Caco-2 (cell line): ENCODE measurements around the gene OR5H15. TPM values are rescaled to one million over a fixed set of nuclear protein-coding genes. Genes with fewer than 3 reads are reported as not detected.
"Not testable (repeated sequence)": the region's sequence is repeated elsewhere in the genome, so short reads cannot be mapped to it uniquely, and the experiment has no call there.

Source experiments
- BruUV-seq: library from RNA; stranded (reverse); fragments of 400-500 nt; replicated peaks from 2 replicates; lab custom pipeline; 2021; lab: Mats Ljungman, UMichigan
- CTCF ChIA-PET: fragments of 300-600 bp; sonication (Branson Sonifier 250); formaldehyde crosslinking; loops from one replicate; lab custom pipeline; 2022; ENCODE audit warnings: antibody characterized with exemption; lab: Charles Lee
- POLR2A ChIA-PET: fragments of 300-600 bp; sonication (Branson Sonifier 250); formaldehyde crosslinking; loops from one replicate; lab custom pipeline; 2022; ENCODE audit warnings: antibody characterized with exemption; lab: Charles Lee
- DNase-seq, 2 experiments: peaks; one replicate each; pipeline versions ENCODE4 v3.0.0 to v3.0.0-alpha.2; 2020 to 2022
- H3K27me3 ChIP-seq: replicated peaks from 2 replicates; pipeline ENCODE4 v1.6.0; 2011; ENCODE audit warnings: low read length; ENCODE audit not compliant: control insufficient read depth, insufficient read depth
- H3K36me3 ChIP-seq: 2 replicates; pipeline ENCODE4 v1.5.1; 2011; ENCODE audit warnings: low read length; ENCODE audit not compliant: control insufficient read depth, insufficient read depth
- H3K4me1 ChIP-seq: fragments of 250-450 bp; sonication (Bioruptor Pico); 2 replicates; pipeline ENCODE4 v1.5.1; 2020; ENCODE audit warnings: mild to moderate bottlenecking
- H3K4me3 ChIP-seq: 2 replicates; pipeline ENCODE4 v1.5.1; 2011; ENCODE audit warnings: low read depth, mild to moderate bottlenecking, control low read depth, low read length
- H3K9me3 ChIP-seq: fragments of 250-450 bp; sonication (Bioruptor Pico); 2 replicates; pipeline ENCODE4 v1.5.1; 2020; ENCODE audit warnings: mild to moderate bottlenecking, moderate library complexity
- H3K27ac Mint-ChIP-seq: one replicate; pipeline ENCODE4 v1.8.0; 2022; ENCODE audit warnings: mixed read lengths; ENCODE audit not compliant: unreplicated experiment
- H3K27me3 Mint-ChIP-seq: one replicate; pipeline ENCODE4 v1.8.0; 2022; ENCODE audit warnings: mixed read lengths; ENCODE audit not compliant: insufficient read depth, unreplicated experiment
- H3K36me3 Mint-ChIP-seq: one replicate; pipeline ENCODE4 v1.8.0; 2022; ENCODE audit warnings: mild to moderate bottlenecking, mixed read lengths; ENCODE audit not compliant: insufficient read depth, unreplicated experiment
- H3K4me1 Mint-ChIP-seq: one replicate; pipeline ENCODE4 v1.8.0; 2022; ENCODE audit warnings: low read depth, mixed read lengths; ENCODE audit not compliant: unreplicated experiment
- H3K4me3 Mint-ChIP-seq: one replicate; pipeline ENCODE4 v1.8.0; 2022; ENCODE audit warnings: mild to moderate bottlenecking, moderate library complexity, mixed read lengths; ENCODE audit not compliant: unreplicated experiment
- H3K9me3 Mint-ChIP-seq: one replicate; pipeline ENCODE4 v1.8.0; 2022; ENCODE audit warnings: mixed read lengths; ENCODE audit not compliant: unreplicated experiment
- CTCF ChIP-seq, 2 experiments: fragments of 200-600 bp in 1 of 2; IDR thresholded peaks; 1 replicate in 1 of 2; 2 replicates in 1 of 2; pipeline versions ENCODE4 v1.5.1 to v1.8.0; 2011 to 2022; ENCODE audit warnings: antibody characterized with exemption in 1 of 2, control low read depth in 1 of 2, inconsistent platforms in 1 of 2, low read depth in 1 of 2, low read length in 1 of 2, mild to moderate bottlenecking in 1 of 2, moderate library complexity in 1 of 2; ENCODE audit not compliant: insufficient read depth in 1 of 2, severe bottlenecking in 1 of 2, unreplicated experiment in 1 of 2
- intact Hi-C: fragments of 100-400 bp; cut with micrococcal nuclease; formaldehyde crosslinking; loops from one replicate; pipeline ENCODE4 v1.10.0; 2022; ENCODE audit not compliant: unreplicated experiment
- total RNA-seq: library from RNA; stranded (reverse); gene quantifications from 2 replicates; pipeline ENCODE4 v1.2.3, GENCODE V29; 2022

OR5H15 gene
- total RNA-seq, 1 experiment from 2014 or later, result not detected

GRCh38 chr3:98140531-98140930, 26.0 kb upstream of the OR5H15 start:
- H3K36me3 ChIP-seq, result no peaks in the 10 kb centered on the region
- no peaks in the 10 kb centered on the region for H3K27me3 Mint-ChIP-seq
- H3K4me1 ChIP-seq, result no peaks in the 10 kb centered on the region
- TF ChIP-seq CTCF (IDR thresholded peaks at IDR 0.05; ENCODE audit: insufficient read depth in 1 of 2, low read depth in 1 of 2, low read length in 1 of 2, severe bottlenecking in 1 of 2, unreplicated experiment in 1 of 2), result no peak
- ChIA-PET POLR2A (no interaction called here), CTCF (no interaction called here)
- BruUV-seq, result no TSS peak
- no peaks in the 10 kb centered on the region for H3K4me1 Mint-ChIP-seq
- no peaks in the 10 kb centered on the region for H3K9me3 Mint-ChIP-seq
- intact Hi-C loops, result loop anchor here (1.0 kb wide), 1 partner anchor 43 kb away; no protein-coding TSS in a partner anchor
- DNase-seq, result no peak
- H3K27me3 ChIP-seq, result no peaks in the 10 kb centered on the region
- H3K36me3 Mint-ChIP-seq, result no peaks in the 10 kb centered on the region
- no peak overlapping the region for H3K4me3 ChIP-seq
- peaks cover 4% of the 10 kb centered on the region; the same call in 1 of the 2 replicates for H3K9me3 ChIP-seq
- no peak overlapping the region for H3K4me3 Mint-ChIP-seq
- no peak overlapping the region for H3K27ac Mint-ChIP-seq

GRCh38 chr3:98147179-98147578, 19.3 kb upstream of the OR5H15 start, which contains the start of gene OR5H14:
Gene OR5H14, plus strand, starts transcription at chr3:98147479. Its CDS starts 1,907 bp downstream, at chr3:98149386.
- CTCF ChIA-PET, result no interaction called here
- Mint-ChIP-seq H3K36me3 (no peaks in the 10 kb centered on the region), H3K4me1 (peaks cover 7% of the 10 kb centered on the region), H3K9me3 (no peaks in the 10 kb centered on the region), H3K27me3 (no peaks in the 10 kb centered on the region), H3K27ac (no peak within 1 kb of the TSS), H3K4me3 (no peak within 1 kb of the TSS)
- no peak for DNase-seq
- peaks cover 14% of the 10 kb centered on the region for H3K4me1 ChIP-seq
- TF ChIP-seq CTCF (IDR thresholded peaks at IDR 0.05; ENCODE audit: insufficient read depth in 1 of 2, low read depth in 1 of 2, low read length in 1 of 2, severe bottlenecking in 1 of 2, unreplicated experiment in 1 of 2), result no peak
- H3K9me3 ChIP-seq, result peaks cover 9% of the 10 kb centered on the region; the same call in 1 of the 2 replicates
- POLR2A ChIA-PET, result no interaction called here
- no TSS peak for BruUV-seq
- intact Hi-C loops, result no loop called here
- H3K4me3 ChIP-seq, result no peak within 1 kb of the TSS
- no peaks in the 10 kb centered on the region for H3K36me3 ChIP-seq
- no peaks in the 10 kb centered on the region for H3K27me3 ChIP-seq

- Histone ChIP-seq H3K4me3 (no peak overlapping the region), H3K36me3 (no peaks in the 10 kb centered on the region), H3K27me3 (no peaks in the 10 kb centered on the region), H3K4me1 (peaks cover 14% of the 10 kb centered on the region), H3K9me3 (peaks cover 9% of the 10 kb centered on the region; the same call in 1 of the 2 replicates)
- ChIA-PET POLR2A (no interaction called here), CTCF (no interaction called here)
- H3K36me3 Mint-ChIP-seq, result no peaks in the 10 kb centered on the region
- intact Hi-C loops, result no loop called here
- BruUV-seq, result no TSS peak
- H3K4me3 Mint-ChIP-seq, result no peak overlapping the region
- no peak for TF ChIP-seq CTCF (IDR thresholded peaks at IDR 0.05; ENCODE audit: insufficient read depth in 1 of 2, low read depth in 1 of 2, low read length in 1 of 2, severe bottlenecking in 1 of 2, unreplicated experiment in 1 of 2)
- H3K9me3 Mint-ChIP-seq, result no peaks in the 10 kb centered on the region
- no peaks in the 10 kb centered on the region for H3K27me3 Mint-ChIP-seq
- DNase-seq, result no peak
- H3K27ac Mint-ChIP-seq, result no peak overlapping the region
- peaks cover 7% of the 10 kb centered on the region for H3K4me1 Mint-ChIP-seq
These were observed 17.7 kb upstream of the OR5H15 start for GRCh38 chr3:98148751-98149150.

- H3K9me3 Mint-ChIP-seq, H3K9me3 ChIP-seq, DNase-seq, H3K4me3 Mint-ChIP-seq, H3K4me1 Mint-ChIP-seq, POLR2A ChIA-PET, intact Hi-C loops, CTCF ChIA-PET, H3K36me3 ChIP-seq, H3K27me3 Mint-ChIP-seq, H3K36me3 Mint-ChIP-seq, H3K27ac Mint-ChIP-seq, H3K27me3 ChIP-seq, BruUV-seq, H3K4me3 ChIP-seq: not testable (repeated sequence)
- peaks cover 14% of the 10 kb centered on the region for H3K4me1 ChIP-seq
These were observed 17.0 kb upstream of the OR5H15 start for GRCh38 chr3:98149456-98149855.
